ENCODE data around the gene NXF1. TPM values are rescaled to one million over a fixed set of nuclear protein-coding genes. Genes with fewer than 3 reads are reported as not detected.
A peak's percentile ranks its signal among the peaks of the same experiment; 100 is the strongest.

The NXF1 gene
- total RNA-seq, 1 donor: 27.8 TPM

- peak; percentile 68 for DNase-seq (ENCODE audit: low read depth)
- H3K4me3 ChIP-seq (ENCODE audit: low read depth, low read length): peak overlapping the region; percentile 95
- TF ChIP-seq CTCF (IDR thresholded peaks at IDR 0.05; ENCODE audit: insufficient read depth, low read length): peak; percentile 99
These were observed 18.8 kb downstream of the NXF1 start for GRCh38 chr11:62786318-62787004.

- TF ChIP-seq CTCF (IDR thresholded peaks at IDR 0.05; ENCODE audit: insufficient read depth, low read length): no peak
- DNase-seq (ENCODE audit: low read depth): no peak
- H3K4me3 ChIP-seq (ENCODE audit: low read depth, low read length): no peak overlapping the region
These were observed 22.5 kb downstream of the NXF1 start for GRCh38 chr11:62782753-62783152.

GRCh38 chr11:62778441-62778840 is 26.8 kb downstream of the NXF1 start:
- no peak for TF ChIP-seq CTCF (IDR thresholded peaks at IDR 0.05; ENCODE audit: insufficient read depth, low read length)
- H3K4me3 ChIP-seq (ENCODE audit: low read depth, low read length): no peak overlapping the region
- no peak for DNase-seq (ENCODE audit: low read depth)

GRCh38 chr11:62777389-62777788 is 27.9 kb downstream of the NXF1 start:
- DNase-seq (ENCODE audit: low read depth): no peak
- TF ChIP-seq CTCF (IDR thresholded peaks at IDR 0.05; ENCODE audit: insufficient read depth, low read length): no peak
- H3K4me3 ChIP-seq (ENCODE audit: low read depth, low read length): no peak overlapping the region

GRCh38 chr11:62775646-62776045 is 29.6 kb downstream of the NXF1 start:
- no peak overlapping the region for H3K4me3 ChIP-seq (ENCODE audit: low read depth, low read length)
- no peak for DNase-seq (ENCODE audit: low read depth)
- no peak for TF ChIP-seq CTCF (IDR thresholded peaks at IDR 0.05; ENCODE audit: insufficient read depth, low read length)

- no peak for DNase-seq (ENCODE audit: low read depth)
- no peak for TF ChIP-seq CTCF (IDR thresholded peaks at IDR 0.05; ENCODE audit: insufficient read depth, low read length)
- H3K4me3 ChIP-seq (ENCODE audit: low read depth, low read length): no peak overlapping the region
These were observed 30.8 kb downstream of the NXF1 start for GRCh38 chr11:62774407-62774806.
